OCI-LY1 (cell line): Measurements from ENCODE around the gene GALR3.

Experiments used
- EZH2 ChIP-seq: fragments of 200-600 bp; sonication (generic), shearing (Covaris generic); IDR thresholded peaks from 2 replicates; pipeline ENCODE4 v1.8.0; 2017; ENCODE audit warnings: borderline replicate concordance, mixed run types, mild to moderate bottlenecking, antibody characterized with exemption, low read length, moderate library complexity, mixed read lengths
- TF ChIP-seq, protein P1 (sequence below): fragments of 200-600 bp; sonication (generic), shearing (Covaris generic); IDR thresholded peaks from 2 replicates; pipeline ENCODE4 v1.5.1; 2017; ENCODE audit warnings: mild to moderate bottlenecking, antibody characterized with exemption, low read length, moderate library complexity, mixed read lengths

DNA sequence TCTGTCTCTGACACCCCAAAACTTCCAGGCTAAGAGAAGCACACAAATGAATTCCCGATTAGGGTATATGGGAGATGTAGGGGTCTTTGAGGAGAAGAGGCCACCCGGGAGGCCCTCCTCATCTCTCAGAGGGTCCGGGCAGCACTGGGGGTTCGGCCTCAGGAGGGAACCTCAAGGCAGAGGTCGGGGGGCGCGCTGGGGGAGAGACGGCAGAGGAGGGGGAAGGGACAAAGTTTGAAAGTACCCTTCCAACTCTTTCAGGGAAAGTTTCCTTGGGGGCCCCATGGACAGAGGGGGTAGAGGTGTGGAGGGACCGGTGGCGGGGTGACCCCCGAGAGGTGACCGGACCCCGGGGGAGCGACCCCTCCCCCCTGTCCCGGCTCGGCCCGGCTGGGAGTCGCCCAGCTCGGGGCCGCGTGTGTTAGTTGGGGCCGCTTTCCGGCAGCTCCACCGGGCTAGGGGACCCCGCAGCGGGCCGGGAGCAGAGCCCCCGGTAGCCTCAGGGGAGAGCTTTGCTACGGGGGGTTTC is 18.8 kb upstream of the GALR3 start:
- TF ChIP-seq, protein P1, sequence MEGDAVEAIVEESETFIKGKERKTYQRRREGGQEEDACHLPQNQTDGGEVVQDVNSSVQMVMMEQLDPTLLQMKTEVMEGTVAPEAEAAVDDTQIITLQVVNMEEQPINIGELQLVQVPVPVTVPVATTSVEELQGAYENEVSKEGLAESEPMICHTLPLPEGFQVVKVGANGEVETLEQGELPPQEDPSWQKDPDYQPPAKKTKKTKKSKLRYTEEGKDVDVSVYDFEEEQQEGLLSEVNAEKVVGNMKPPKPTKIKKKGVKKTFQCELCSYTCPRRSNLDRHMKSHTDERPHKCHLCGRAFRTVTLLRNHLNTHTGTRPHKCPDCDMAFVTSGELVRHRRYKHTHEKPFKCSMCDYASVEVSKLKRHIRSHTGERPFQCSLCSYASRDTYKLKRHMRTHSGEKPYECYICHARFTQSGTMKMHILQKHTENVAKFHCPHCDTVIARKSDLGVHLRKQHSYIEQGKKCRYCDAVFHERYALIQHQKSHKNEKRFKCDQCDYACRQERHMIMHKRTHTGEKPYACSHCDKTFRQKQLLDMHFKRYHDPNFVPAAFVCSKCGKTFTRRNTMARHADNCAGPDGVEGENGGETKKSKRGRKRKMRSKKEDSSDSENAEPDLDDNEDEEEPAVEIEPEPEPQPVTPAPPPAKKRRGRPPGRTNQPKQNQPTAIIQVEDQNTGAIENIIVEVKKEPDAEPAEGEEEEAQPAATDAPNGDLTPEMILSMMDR, result no peak
- TF ChIP-seq EZH2, result no peak
